NCI-H2107 treated with DMSO at 0.1 percent for 48 hours (cell line): ENCODE data around the gene SPPL2B.
"Not testable (repeated sequence)": the region's sequence is repeated elsewhere in the genome, so short reads cannot be mapped to it uniquely, and the experiment has no call there.

Source experiments
- DNase-seq: peaks from one replicate; lab custom pipeline; 2025; ENCODE audit not compliant: unreplicated experiment; lab: John Stamatoyannopoulos, UW

The SPPL2B gene

GRCh38 chr19:2336528-2337328 lies 8.2 kb downstream of the SPPL2B start:
- no peak for DNase-seq

GRCh38 chr19:2337329-2337707 lies 8.8 kb downstream of the SPPL2B start:
- no peak for DNase-seq

- DNase-seq, result no peak
Measured at GRCh38 chr19:2338055-2338615, 9.7 kb downstream of the SPPL2B start.

GRCh38 chr19:2338751-2339643 lies 10.5 kb downstream of the SPPL2B start:
- no peak for DNase-seq

GRCh38 chr19:2339644-2340310 lies 11.3 kb downstream of the SPPL2B start:
- DNase-seq, result no peak

GRCh38 chr19:2340496-2341243 lies 12.2 kb downstream of the SPPL2B start:
- DNase-seq, result no peak

GRCh38 chr19:2341244-2341751 lies 12.8 kb downstream of the SPPL2B start:
- DNase-seq, result no peak

GRCh38 chr19:2341982-2342381 lies 13.5 kb downstream of the SPPL2B start:
- DNase-seq, result no peak

GRCh38 chr19:2342656-2343288 lies 14.3 kb downstream of the SPPL2B start:
- DNase-seq, result no peak

- DNase-seq, result no peak
Measured at GRCh38 chr19:2343289-2343982, 15.0 kb downstream of the SPPL2B start.

GRCh38 chr19:2344381-2344870 lies 15.9 kb downstream of the SPPL2B start:
- no peak for DNase-seq

GRCh38 chr19:2345076-2345475 lies 16.6 kb downstream of the SPPL2B start:
- DNase-seq, result no peak

GRCh38 chr19:2345794-2346663 lies 17.5 kb downstream of the SPPL2B start:
- no peak for DNase-seq

- DNase-seq, result not testable (repeated sequence)
Measured at GRCh38 chr19:2349818-2350217, 21.3 kb downstream of the SPPL2B start.

- DNase-seq, result no peak
Measured at GRCh38 chr19:2350656-2351055, 22.2 kb downstream of the SPPL2B start.

- no peak for DNase-seq
Measured at GRCh38 chr19:2351591-2351990, 23.1 kb downstream of the SPPL2B start.

GRCh38 chr19:2352121-2352520 lies 23.6 kb downstream of the SPPL2B start:
- DNase-seq, result no peak
